ENCODE results near the gene GPI. TPM values are rescaled to one million over a fixed set of nuclear protein-coding genes. Genes with fewer than 3 reads are reported as not detected.

GPI gene
- total RNA-seq, 6 donors from 2014 or later = 90.4 to 198 (median 128) TPM

- Histone ChIP-seq H3K36me3 (peaks cover 0 to 42% (median 13%) of the 10 kb centered on the region in 4 donors), H3K4me3 (no peak overlapping the region), H3K9me3 (no peaks in the 10 kb centered on the region), H3K27ac (peak overlapping the region in 2 of 4 donors; percentile 47 to 67), H3K27me3 (no peaks in the 10 kb centered on the region), H3K4me1 (peaks cover 16 to 42% (median 33%) of the 10 kb centered on the region in 4 donors)
- ATAC-seq (ENCODE audit: low FRiP score in 2 of 2) (no peak), DNase-seq (no peak)
- WGBS, 2 donors = 85 to 88% methylated on average over 11 of the region's 11 CpGs
- TF ChIP-seq POLR2A (IDR thresholded peaks at IDR 0.05) (no peak), EP300 (IDR thresholded peaks at IDR 0.05) (no peak), POLR2AphosphoS5 (IDR thresholded peaks at IDR 0.05) (no peak)
- TF ChIP-seq, protein P1, sequence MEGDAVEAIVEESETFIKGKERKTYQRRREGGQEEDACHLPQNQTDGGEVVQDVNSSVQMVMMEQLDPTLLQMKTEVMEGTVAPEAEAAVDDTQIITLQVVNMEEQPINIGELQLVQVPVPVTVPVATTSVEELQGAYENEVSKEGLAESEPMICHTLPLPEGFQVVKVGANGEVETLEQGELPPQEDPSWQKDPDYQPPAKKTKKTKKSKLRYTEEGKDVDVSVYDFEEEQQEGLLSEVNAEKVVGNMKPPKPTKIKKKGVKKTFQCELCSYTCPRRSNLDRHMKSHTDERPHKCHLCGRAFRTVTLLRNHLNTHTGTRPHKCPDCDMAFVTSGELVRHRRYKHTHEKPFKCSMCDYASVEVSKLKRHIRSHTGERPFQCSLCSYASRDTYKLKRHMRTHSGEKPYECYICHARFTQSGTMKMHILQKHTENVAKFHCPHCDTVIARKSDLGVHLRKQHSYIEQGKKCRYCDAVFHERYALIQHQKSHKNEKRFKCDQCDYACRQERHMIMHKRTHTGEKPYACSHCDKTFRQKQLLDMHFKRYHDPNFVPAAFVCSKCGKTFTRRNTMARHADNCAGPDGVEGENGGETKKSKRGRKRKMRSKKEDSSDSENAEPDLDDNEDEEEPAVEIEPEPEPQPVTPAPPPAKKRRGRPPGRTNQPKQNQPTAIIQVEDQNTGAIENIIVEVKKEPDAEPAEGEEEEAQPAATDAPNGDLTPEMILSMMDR (IDR thresholded peaks at IDR 0.05) = no peak
These were observed 45.2 kb upstream of the GPI start for GRCh38 chr19:34319785-34320184.

- H3K36me3 ChIP-seq = peaks cover 0 to 47% (median 17%) of the 10 kb centered on the region in 4 donors
- DNase-seq (no peak), ATAC-seq (ENCODE audit: low FRiP score in 2 of 2) (no peak)
- no peaks in the 10 kb centered on the region for H3K27me3 ChIP-seq
- no peak overlapping the region for H3K4me3 ChIP-seq
- peak overlapping the region in 2 of 4 donors; percentile 47 to 67 for H3K27ac ChIP-seq
- H3K4me1 ChIP-seq = peaks cover 16 to 42% (median 33%) of the 10 kb centered on the region in 4 donors
- 63 to 70% methylated on average over 7 of the region's 7 CpGs for WGBS, 2 donors
- TF ChIP-seq POLR2A (IDR thresholded peaks at IDR 0.05) (no peak), POLR2AphosphoS5 (IDR thresholded peaks at IDR 0.05) (no peak), EP300 (IDR thresholded peaks at IDR 0.05) (no peak)
- TF ChIP-seq, protein P1 (IDR thresholded peaks at IDR 0.05) = no peak
- no peaks in the 10 kb centered on the region for H3K9me3 ChIP-seq
These were observed 44.7 kb upstream of the GPI start for GRCh38 chr19:34320277-34320676.

DNA sequence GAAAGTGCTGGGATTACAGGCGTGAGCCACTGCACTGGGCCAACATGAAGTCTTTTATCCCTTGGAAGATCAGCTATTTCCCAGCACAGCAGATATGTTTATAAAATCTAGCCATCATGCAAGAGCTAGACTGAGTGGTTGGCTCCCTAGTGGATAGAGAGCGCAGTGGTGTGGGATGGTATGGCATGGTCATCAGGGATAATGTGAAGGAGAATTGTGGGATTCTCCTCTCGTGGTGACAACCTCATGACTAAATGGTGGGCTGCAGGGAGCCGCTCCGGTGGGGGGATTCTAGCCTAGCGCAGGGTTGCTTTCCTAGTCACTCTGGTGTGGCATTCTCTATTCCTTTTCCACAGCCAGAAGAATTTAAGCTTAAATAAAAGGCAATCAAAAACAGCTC, 43.3 kb upstream of the GPI start:
- TF ChIP-seq, protein P1 (IDR thresholded peaks at IDR 0.05) = no peak
- TF ChIP-seq POLR2A (IDR thresholded peaks at IDR 0.05) (no peak), POLR2AphosphoS5 (IDR thresholded peaks at IDR 0.05) (no peak), EP300 (IDR thresholded peaks at IDR 0.05) (no peak)
- WGBS, 2 donors = 95% methylated on average over 6 of the region's 6 CpGs
- H3K4me1 ChIP-seq = peaks cover 12 to 36% (median 30%) of the 10 kb centered on the region in 4 donors
- no peak overlapping the region for H3K4me3 ChIP-seq
- H3K9me3 ChIP-seq = no peaks in the 10 kb centered on the region
- no peaks in the 10 kb centered on the region for H3K27me3 ChIP-seq
- peaks cover 0 to 54% (median 17%) of the 10 kb centered on the region in 4 donors for H3K36me3 ChIP-seq
- no peak overlapping the region for H3K27ac ChIP-seq
- no peak for DNase-seq
- no peak for ATAC-seq (ENCODE audit: low FRiP score in 2 of 2)

GRCh38 chr19:34323433-34324204, 41.4 kb upstream of the GPI start:
- Histone ChIP-seq H3K4me3 (no peak overlapping the region), H3K4me1 (peaks cover 3 to 28% (median 21%) of the 10 kb centered on the region in 4 donors), H3K27ac (no peak overlapping the region), H3K9me3 (no peaks in the 10 kb centered on the region), H3K36me3 (peaks cover 0 to 69% (median 25%) of the 10 kb centered on the region in 4 donors), H3K27me3 (no peaks in the 10 kb centered on the region)
- ATAC-seq (ENCODE audit: low FRiP score in 2 of 2) = no peak
- 92 to 93% methylated on average over 7 of the region's 7 CpGs for WGBS, 2 donors
- no peak for DNase-seq
- TF ChIP-seq EP300 (IDR thresholded peaks at IDR 0.05) (no peak), POLR2A (IDR thresholded peaks at IDR 0.05) (no peak), POLR2AphosphoS5 (IDR thresholded peaks at IDR 0.05) (no peak)
- TF ChIP-seq, protein P1 (IDR thresholded peaks at IDR 0.05) = no peak

Measured in upper lobe of left lung (tissue), 6 donors.